Erythroblast (primary cell): ENCODE results near the gene RHBDL1.

Experiments
- GATA1 ChIP-seq: IDR thresholded peaks from 2 replicates; pipeline ENCODE4 v1.6.1; 2011; ENCODE audit warnings: low read depth, mild to moderate bottlenecking, control low read depth, low read length, moderate library complexity
- POLR2A ChIP-seq: IDR thresholded peaks from 2 replicates; pipeline ENCODE4 v1.6.1; 2011; ENCODE audit warnings: mild to moderate bottlenecking, low read length

GRCh38 chr16:672851-673250 is 2.6 kb upstream of the RHBDL1 start:
- TF ChIP-seq POLR2A (no peak), GATA1 (no peak)
